C4-2B (cell line): ENCODE results near the gene CHD3.

Experiments
- H3K27ac ChIP-seq: fragments of 450-650 bp; 2 replicates; pipeline ENCODE4 v1.5.1; 2017
- ZFX ChIP-seq: fragments of 450-650 bp; IDR thresholded peaks from 2 replicates; pipeline ENCODE4 v1.6.1; 2017
- TF ChIP-seq, protein P1 (sequence below): fragments of 450-650 bp; conservative IDR thresholded peaks from 2 replicates; pipeline ENCODE4 v1.5.1; 2017; ENCODE audit warnings: mild to moderate bottlenecking

The CHD3 gene

DNA sequence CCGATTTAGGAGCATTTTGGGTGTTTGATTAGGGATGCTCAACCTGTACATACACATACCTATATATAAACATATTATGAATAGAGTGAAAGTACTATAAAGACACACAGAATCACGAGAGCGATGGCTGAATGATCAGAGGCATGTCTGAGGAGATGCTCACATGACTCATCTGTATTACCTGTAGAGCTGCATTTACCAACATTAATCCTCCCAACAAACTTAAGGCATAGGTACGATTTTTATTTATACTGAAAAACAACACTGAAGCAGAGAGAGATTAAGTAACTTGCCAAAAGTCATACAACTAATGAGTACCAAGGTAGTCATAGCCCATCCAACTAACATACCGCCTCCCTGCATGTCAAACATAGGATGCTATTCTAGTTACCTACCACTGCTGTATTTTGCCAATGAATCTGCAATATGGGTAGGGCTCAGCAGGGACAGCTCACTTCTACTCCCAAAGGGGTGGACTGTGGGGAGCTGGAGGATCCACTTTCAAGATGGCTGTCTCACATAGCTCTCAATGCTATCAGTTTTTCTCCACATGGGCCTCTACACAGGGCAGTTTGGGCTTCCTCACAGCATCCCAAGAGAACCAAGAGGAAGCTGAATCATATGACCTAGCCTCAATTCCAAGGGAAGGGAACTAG lies 23.5 kb upstream of the CHD3 start:
- no peak for TF ChIP-seq ZFX
- TF ChIP-seq, protein P1, sequence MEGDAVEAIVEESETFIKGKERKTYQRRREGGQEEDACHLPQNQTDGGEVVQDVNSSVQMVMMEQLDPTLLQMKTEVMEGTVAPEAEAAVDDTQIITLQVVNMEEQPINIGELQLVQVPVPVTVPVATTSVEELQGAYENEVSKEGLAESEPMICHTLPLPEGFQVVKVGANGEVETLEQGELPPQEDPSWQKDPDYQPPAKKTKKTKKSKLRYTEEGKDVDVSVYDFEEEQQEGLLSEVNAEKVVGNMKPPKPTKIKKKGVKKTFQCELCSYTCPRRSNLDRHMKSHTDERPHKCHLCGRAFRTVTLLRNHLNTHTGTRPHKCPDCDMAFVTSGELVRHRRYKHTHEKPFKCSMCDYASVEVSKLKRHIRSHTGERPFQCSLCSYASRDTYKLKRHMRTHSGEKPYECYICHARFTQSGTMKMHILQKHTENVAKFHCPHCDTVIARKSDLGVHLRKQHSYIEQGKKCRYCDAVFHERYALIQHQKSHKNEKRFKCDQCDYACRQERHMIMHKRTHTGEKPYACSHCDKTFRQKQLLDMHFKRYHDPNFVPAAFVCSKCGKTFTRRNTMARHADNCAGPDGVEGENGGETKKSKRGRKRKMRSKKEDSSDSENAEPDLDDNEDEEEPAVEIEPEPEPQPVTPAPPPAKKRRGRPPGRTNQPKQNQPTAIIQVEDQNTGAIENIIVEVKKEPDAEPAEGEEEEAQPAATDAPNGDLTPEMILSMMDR = no peak
- no peak overlapping the region for H3K27ac ChIP-seq

GRCh38 chr17:7867881-7868329 lies 20.7 kb upstream of the CHD3 start:
- H3K27ac ChIP-seq = no peak overlapping the region
- TF ChIP-seq, protein P1 = no peak
- no peak for TF ChIP-seq ZFX

GRCh38 chr17:7873051-7873450 lies 15.5 kb upstream of the CHD3 start:
- TF ChIP-seq ZFX = no peak
- TF ChIP-seq, protein P1 = no peak
- no peak overlapping the region for H3K27ac ChIP-seq

DNA sequence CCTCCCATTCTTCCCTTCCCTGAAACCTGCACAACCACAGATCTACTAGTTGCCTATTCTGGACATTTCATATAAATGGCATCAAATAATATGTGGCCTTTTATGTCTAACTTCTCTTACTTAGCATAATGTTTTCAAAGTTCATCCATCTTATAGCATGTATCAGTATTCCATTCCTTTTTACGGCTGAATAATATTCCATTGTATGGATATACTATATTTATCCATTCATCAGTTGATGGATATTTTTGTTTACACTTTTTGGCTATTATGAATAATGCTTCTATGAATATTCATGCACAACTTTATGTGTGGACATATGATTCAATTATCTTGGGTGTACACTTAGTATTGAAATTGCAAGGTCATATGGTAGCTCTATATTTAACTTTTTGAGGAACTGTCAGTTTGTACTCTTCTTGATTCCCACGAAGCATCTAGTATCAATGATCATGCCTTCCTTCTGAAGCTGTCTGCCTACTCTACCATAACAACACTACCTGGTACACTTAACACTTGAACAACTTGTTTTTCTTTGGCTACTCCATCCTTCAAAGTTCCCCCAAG lies 12.7 kb upstream of the CHD3 start:
- TF ChIP-seq ZFX = no peak
- TF ChIP-seq, protein P1 = no peak
- H3K27ac ChIP-seq = no peak overlapping the region

DNA sequence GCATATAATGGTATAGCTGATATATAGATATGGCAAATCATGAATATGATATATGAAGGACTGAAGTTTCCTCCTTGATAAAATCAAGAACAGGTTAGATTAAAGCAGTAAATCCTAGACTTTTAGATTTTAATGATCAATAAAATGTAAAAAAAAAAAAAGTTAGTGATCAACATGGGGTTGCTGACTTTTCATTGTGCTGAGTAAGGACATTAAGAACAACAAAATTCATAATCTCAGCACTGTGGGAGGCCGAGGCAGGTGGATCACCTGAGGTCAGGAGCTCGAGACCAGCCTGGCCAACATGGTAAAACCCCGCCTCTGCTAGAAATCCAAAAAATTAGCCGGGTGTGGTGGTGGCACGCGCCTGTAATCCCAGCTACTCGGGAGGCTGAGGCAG lies 10.4 kb upstream of the CHD3 start:
- H3K27ac ChIP-seq = no peak overlapping the region
- TF ChIP-seq, protein P1 = no peak

GRCh38 chr17:7880076-7880868 lies 8.3 kb upstream of the CHD3 start:
- no peak overlapping the region for H3K27ac ChIP-seq
- TF ChIP-seq, protein P1 = no peak
- no peak for TF ChIP-seq ZFX
